GM10266 (cell line): ENCODE measurements around the gene RSPH3.
"Not testable (repeated sequence)": the region's sequence is repeated elsewhere in the genome, so short reads cannot be mapped to it uniquely, and the experiment has no call there.

Experiments
- DNase-seq: peaks from one replicate; pipeline ENCODE4 v3.0.0; 2012; ENCODE audit errors: extremely low spot score
- CTCF ChIP-seq: IDR thresholded peaks from 2 replicates; pipeline ENCODE4 v1.5.1; 2012; ENCODE audit warnings: mild to moderate bottlenecking, low read depth; ENCODE audit not compliant: control insufficient read depth, insufficient read depth; ENCODE audit errors: missing control alignments

RSPH3 gene

GRCh38 chr6:158954753-158955152 is 45.2 kb downstream of the RSPH3 start:
- no peak for TF ChIP-seq CTCF
- DNase-seq = no peak

- not testable (repeated sequence) for DNase-seq
Observed at GRCh38 chr6:158952011-158952410, 48.0 kb downstream of the RSPH3 start.

- DNase-seq = not testable (repeated sequence)
Observed at GRCh38 chr6:158951565-158951964, 48.4 kb downstream of the RSPH3 start.

GRCh38 chr6:158947284-158947683 is 52.7 kb downstream of the RSPH3 start:
- DNase-seq = no peak
- TF ChIP-seq CTCF = no peak

GRCh38 chr6:158943380-158944032 is 56.5 kb downstream of the RSPH3 start:
- no peak for DNase-seq
- TF ChIP-seq CTCF = no peak

- no peak for TF ChIP-seq CTCF
- DNase-seq = no peak
Observed at GRCh38 chr6:158942349-158942748, 57.7 kb downstream of the RSPH3 start.

- TF ChIP-seq CTCF = no peak
- no peak for DNase-seq
Observed at GRCh38 chr6:158941246-158941645, 58.8 kb downstream of the RSPH3 start.

GRCh38 chr6:158939255-158940159 is 60.5 kb downstream of the RSPH3 start:
- no peak for DNase-seq
- TF ChIP-seq CTCF = no peak
